Measurements from ENCODE around the gene GMDS. TPM values are rescaled to one million over a fixed set of nuclear protein-coding genes. Genes with fewer than 3 reads are reported as not detected.

Gene GMDS
- total RNA-seq, 1 experiment from 2014 or later, result 27.6 TPM

DNA sequence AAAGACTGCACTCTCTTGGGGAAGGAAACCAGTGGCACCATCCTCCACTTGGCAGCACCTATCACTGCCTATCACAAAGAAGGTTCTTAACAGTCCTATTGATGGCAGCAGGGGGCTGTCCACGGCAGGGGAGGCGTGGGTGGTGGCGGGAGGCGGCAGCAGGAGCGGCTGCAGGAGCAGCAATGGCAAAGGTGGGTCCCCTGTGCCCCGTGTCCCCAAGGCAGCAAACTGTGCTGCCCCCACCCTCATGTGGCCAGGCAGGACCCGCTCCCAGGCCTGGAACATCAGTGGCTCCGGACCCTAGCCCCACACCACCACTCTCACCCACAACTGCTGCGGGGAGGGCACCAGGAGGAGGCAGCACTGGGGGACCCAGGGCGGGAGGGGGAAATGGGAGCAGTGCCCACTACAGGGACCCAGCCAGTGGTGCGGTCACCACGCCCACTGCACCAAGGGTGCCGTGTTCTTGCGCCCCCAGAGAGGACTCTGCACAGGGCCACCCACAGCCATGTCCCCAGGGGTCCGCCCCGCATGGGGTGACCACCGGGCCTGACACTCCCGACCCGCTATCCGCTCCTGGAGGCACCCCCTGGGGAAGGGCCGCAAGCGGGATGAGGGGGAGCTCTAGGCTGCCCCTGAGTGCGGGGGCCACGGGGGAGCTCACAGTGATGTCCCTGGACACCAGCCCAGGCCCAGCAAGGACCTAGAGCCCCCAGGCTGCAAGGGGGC is 54.6 kb downstream of the GMDS start:
- no peak overlapping the region for H2AFZ ChIP-seq (ENCODE audit: low read length)
- H3K23me2 ChIP-seq (ENCODE audit: insufficient read length, low read depth, low read length, poor library complexity, severe bottlenecking), result peaks cover 5% of the 10 kb centered on the region
- no peak overlapping the region for H2BK15ac ChIP-seq (ENCODE audit: low read depth, low read length)
- Mint-ChIP-seq H3K4me1 (peaks cover 16 to 20% of the 10 kb centered on the region in 2 experiments), H3K27me3 (ENCODE audit: low read depth) (no peaks in the 10 kb centered on the region), H3K36me3 (ENCODE audit: insufficient read depth in 1 of 3, low read depth in 3 of 3) (peaks cover 0 to 2% (median 0%) of the 10 kb centered on the region in 3 experiments; a peak in 2 of 7 replicates), H3K27ac (no peak overlapping the region), H3K9me3 (no peaks in the 10 kb centered on the region), H3K4me3 (no peak overlapping the region)
- H3T11ph ChIP-seq (ENCODE audit: low read length), result no peak overlapping the region
- no peak overlapping the region for H3K14ac ChIP-seq (ENCODE audit: insufficient read depth, low read length)
- H3K9ac ChIP-seq (ENCODE audit: extremely low read depth, insufficient read length, low read length), result no peak overlapping the region
- no peak overlapping the region for H2BK5ac ChIP-seq (ENCODE audit: insufficient read length, low read length)
- H4K91ac ChIP-seq (ENCODE audit: insufficient read length, low read depth, low read length), result no peak overlapping the region
- H4K8ac ChIP-seq (replicated peaks; ENCODE audit: insufficient read length, low read depth, low read length), result no peak overlapping the region
- no peak for DNase-seq
- H2BK120ac ChIP-seq (ENCODE audit: low read depth, low read length, poor library complexity, severe bottlenecking), result no peak overlapping the region
- peak overlapping the region; percentile 29 for H3K18ac ChIP-seq (ENCODE audit: insufficient read length, low read depth, low read length)
- no peaks in the 10 kb centered on the region for H3K79me1 ChIP-seq (ENCODE audit: insufficient read depth, low read depth, low read length, poor library complexity, severe bottlenecking)
- no peak overlapping the region for H2BK12ac ChIP-seq (ENCODE audit: insufficient read length, low read depth, low read length)
- H3K79me2 ChIP-seq (ENCODE audit: insufficient read depth, low read length), result no peaks in the 10 kb centered on the region
- H4K5ac ChIP-seq (ENCODE audit: insufficient read length, low read depth, low read length), result no peak overlapping the region
- H3K4me1 ChIP-seq (ENCODE audit: insufficient read depth, low read length), result peaks cover 2% of the 10 kb centered on the region; the same call in 1 of the 2 replicates
- peaks cover 3% of the 10 kb centered on the region for H4K20me1 ChIP-seq (ENCODE audit: control insufficient read depth, insufficient read depth, insufficient read length)
- H3K27ac ChIP-seq (ENCODE audit: insufficient read length, low read depth, low read length), result no peak overlapping the region
- H3K23ac ChIP-seq (ENCODE audit: insufficient read length, low read depth, low read length), result no peak overlapping the region
- H2BK20ac ChIP-seq (ENCODE audit: low read depth, low read length, poor library complexity, severe bottlenecking), result no peak overlapping the region
- no CpG with 5 or more reads among the region's 24 CpGs for WGBS (ENCODE audit: extremely low coverage, insufficient read length, low lambda C conversion rate)
- H2AK5ac ChIP-seq (ENCODE audit: insufficient read length, low read length), result no peak overlapping the region
- no peaks in the 10 kb centered on the region for H3K9me3 ChIP-seq (ENCODE audit: control insufficient read depth, low read depth, low read length)
- H3K4ac ChIP-seq (ENCODE audit: low read depth, low read length), result no peak overlapping the region
- no peak overlapping the region for H3K56ac ChIP-seq (ENCODE audit: insufficient read length, low read depth, low read length)
- no peak overlapping the region for H3K4me2 ChIP-seq (ENCODE audit: insufficient read depth, insufficient read length, low read length)
- no peaks in the 10 kb centered on the region for H3K27me3 ChIP-seq (ENCODE audit: insufficient read depth, low read length)
- TF ChIP-seq, protein P1, sequence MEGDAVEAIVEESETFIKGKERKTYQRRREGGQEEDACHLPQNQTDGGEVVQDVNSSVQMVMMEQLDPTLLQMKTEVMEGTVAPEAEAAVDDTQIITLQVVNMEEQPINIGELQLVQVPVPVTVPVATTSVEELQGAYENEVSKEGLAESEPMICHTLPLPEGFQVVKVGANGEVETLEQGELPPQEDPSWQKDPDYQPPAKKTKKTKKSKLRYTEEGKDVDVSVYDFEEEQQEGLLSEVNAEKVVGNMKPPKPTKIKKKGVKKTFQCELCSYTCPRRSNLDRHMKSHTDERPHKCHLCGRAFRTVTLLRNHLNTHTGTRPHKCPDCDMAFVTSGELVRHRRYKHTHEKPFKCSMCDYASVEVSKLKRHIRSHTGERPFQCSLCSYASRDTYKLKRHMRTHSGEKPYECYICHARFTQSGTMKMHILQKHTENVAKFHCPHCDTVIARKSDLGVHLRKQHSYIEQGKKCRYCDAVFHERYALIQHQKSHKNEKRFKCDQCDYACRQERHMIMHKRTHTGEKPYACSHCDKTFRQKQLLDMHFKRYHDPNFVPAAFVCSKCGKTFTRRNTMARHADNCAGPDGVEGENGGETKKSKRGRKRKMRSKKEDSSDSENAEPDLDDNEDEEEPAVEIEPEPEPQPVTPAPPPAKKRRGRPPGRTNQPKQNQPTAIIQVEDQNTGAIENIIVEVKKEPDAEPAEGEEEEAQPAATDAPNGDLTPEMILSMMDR (conservative IDR thresholded peaks at IDR 0.05), result no peak; the same call in 2 of the 3 replicates
